ENCODE measurements around the gene RFPL3.

- no peak for TF ChIP-seq POLR2AphosphoS5 (IDR thresholded peaks at IDR 0.05; ENCODE audit: low read depth, low read length)
- TF ChIP-seq TAF1 (IDR thresholded peaks at IDR 0.05; ENCODE audit: borderline replicate concordance, low read depth, low read length): no peak
Observed at GRCh38 chr22:32341122-32341740, 16.4 kb upstream of the RFPL3 start.

Measured in GM12892 (cell line).